ENCODE measurements around the gene FOXE3.

DNA sequence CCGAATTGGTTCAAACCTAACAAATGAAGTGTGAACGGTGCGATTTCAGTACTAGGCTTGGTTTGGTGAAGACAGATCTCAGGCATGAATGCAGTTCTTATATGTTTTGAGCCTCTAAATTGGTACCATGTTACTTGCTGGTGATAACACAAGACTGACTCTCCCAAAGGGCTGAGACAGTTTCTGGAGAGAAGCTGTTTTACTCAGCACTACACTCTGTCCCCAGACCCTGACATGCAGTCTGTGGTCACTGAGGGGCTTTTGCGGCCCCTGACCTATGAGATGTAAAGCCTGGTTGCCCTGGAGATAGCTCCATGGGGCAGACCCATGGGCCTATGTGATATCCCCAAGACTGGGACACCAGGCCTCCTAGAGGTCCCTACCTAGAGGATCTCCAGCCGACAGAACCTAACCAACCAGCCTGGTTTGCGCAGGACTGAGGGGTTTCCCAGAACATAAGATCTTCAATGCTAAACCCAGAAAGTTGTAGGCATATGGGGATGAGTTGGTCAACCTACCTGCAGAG, 19.4 kb upstream of the FOXE3 start:
- TF ChIP-seq, protein P1, sequence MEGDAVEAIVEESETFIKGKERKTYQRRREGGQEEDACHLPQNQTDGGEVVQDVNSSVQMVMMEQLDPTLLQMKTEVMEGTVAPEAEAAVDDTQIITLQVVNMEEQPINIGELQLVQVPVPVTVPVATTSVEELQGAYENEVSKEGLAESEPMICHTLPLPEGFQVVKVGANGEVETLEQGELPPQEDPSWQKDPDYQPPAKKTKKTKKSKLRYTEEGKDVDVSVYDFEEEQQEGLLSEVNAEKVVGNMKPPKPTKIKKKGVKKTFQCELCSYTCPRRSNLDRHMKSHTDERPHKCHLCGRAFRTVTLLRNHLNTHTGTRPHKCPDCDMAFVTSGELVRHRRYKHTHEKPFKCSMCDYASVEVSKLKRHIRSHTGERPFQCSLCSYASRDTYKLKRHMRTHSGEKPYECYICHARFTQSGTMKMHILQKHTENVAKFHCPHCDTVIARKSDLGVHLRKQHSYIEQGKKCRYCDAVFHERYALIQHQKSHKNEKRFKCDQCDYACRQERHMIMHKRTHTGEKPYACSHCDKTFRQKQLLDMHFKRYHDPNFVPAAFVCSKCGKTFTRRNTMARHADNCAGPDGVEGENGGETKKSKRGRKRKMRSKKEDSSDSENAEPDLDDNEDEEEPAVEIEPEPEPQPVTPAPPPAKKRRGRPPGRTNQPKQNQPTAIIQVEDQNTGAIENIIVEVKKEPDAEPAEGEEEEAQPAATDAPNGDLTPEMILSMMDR (IDR thresholded peaks at IDR 0.05 in 4 of 5, conservative IDR thresholded peaks at IDR 0.05 in 1 of 5), result no peak
- TF ChIP-seq POLR2A (IDR thresholded peaks at IDR 0.05), result no peak

All from gastrocnemius medialis (tissue), 4 donors.